Right kidney (tissue), 1 donor: ENCODE data around the gene ZBTB20.

Experiments used
- DNase-seq: peaks from one replicate; pipeline ENCODE4 v3.0.0-alpha.2; 2016

ZBTB20 gene

DNA sequence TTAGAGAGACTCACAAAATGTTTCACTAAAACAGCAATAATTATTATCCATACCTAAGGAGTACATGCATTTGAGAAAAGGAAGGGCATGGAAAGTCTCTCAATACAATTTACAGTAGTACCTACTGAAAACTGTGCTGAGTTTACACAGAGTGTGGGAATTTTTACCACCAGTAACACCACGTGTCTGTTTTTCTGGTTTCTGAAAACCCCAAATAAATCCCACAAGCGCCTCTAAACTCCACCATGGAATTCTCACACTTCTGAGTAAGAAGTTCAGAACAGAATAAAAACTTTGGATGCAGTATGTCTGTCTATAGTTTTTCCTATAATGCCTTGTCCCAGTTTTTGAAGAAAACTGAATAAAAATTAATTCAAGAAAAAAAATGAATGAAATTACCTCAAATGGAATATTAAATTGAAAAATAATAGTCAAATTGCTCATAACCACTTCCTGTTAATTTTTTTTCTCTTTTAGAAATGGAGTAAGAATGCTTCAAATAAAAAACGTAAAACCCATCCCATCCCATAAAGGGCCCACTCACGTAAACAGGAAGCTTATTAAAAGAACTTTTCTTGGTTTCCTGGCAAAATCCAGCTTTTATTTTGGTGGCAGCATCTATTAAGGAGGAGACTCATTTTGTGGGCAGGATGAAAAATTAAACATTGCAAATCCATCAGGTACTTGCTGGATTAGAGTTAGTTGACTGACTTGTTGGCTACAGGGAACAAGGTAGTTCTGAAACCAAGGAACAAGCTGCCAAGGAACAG, 475.2 kb downstream of the ZBTB20 start:
- no peak for DNase-seq

DNA sequence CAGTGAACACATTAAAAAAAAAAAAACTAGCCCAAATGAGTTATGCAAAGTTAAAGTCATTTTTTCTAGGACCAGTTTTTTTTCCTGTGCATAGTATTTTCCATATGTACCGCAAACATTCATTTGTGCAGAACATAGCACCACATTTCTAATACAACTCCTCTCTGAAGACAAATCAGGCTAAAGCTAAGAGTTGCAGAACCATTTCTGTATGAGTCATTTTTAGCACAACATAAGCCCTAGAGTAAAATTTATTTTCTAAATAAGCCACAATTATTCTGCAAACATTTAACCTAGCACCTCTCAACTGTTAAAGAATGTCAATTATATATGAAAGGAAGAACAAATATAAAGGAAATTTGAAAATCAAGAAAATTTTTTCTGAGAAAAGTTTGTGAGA, 477.5 kb downstream of the ZBTB20 start:
- no peak for DNase-seq

DNA sequence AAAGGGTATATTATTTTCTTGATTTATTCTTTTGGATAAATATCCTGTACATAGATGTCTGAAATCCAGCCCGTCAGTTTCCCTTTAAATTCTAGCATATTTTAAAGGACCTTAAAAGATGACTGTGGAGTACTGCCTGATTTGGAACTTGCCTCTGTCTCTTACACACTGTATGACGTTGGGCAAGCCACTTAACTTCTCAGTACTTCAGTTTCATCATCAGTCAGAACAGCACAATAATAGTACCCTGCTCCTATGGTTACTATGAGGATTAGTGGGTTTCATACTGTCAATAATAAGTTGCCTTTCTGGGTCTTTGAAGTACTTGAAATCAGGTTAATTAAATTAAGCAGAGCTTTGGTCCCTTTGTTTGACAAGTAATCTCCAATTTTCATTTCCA, 479.0 kb downstream of the ZBTB20 start:
- no peak for DNase-seq

DNA sequence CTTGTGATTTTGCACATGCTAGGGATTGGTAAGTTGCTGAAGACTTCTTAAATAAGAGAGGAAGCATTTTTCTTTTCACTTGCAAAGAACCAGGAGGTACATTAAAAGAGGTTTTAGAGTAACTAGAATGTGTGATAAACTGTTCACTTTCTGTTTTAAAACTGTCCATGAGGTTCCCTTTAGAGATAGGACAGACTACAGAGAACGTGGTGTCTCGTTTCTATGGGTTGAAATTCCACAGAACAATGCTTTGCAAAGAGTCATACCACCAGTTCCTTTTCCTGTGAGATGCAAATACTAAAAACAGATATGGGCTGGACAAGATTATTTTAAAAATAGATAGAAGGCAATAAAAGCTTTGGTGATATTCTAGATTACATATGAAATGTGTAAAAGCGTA, 480.5 kb downstream of the ZBTB20 start:
- DNase-seq = no peak

DNA sequence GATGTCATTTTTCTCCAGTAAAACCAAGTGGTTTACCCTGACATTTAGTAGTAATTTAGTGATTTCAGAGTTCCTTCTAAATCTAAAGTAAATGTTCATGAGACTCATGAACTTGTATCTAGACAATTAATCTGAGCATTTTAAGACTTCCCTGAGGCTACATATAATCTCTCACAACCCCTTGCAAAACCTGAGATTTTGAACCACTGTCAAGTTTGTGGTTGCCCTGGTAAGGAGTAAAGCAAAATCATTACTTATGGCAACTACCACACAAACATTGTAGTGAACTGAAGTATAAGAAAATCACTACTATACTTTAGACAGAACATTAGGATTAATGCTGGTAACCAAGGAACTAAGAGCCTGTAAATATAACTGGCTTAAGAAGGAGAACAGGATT, 483.1 kb downstream of the ZBTB20 start:
- DNase-seq = no peak

DNA sequence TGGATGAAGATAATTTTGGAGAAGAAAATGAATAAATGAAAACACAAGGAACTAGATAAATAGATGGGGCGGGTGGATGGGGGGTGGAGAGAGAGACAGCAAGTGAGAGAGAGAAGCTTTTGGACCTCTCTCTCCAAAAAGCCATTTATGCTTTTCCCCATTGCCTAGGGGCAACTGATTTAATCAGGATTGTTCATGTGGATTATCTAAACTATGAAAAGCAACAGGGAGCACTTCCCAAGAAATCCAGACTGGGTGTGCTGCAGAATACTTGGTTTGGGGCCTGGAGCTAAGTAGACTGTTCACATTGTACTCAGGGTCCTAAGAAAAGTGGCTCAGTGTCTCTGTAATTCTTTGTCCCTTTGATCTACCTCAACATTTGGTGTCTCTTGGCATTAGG, 486.3 kb downstream of the ZBTB20 start:
- DNase-seq = no peak

DNA sequence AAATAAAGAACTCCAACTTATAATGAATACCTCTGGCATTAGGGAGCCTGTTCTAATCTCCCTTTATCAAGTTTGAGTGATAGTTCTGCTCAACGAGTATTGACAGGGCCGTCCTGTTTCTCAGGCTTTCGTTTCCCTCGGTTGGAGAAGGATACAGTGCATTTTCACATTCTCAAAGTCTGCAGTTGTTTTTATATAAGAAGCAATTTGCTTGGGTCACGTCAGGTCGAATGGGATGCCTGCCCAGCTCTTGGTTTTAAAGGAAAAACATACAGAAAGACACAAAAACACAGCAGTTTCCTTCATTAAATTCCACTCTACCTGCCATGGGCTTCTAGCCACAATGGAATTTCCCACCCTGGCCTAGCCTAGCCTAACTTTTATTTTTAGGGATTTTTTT, 487.0 kb downstream of the ZBTB20 start:
- DNase-seq = peak; percentile 2

DNA sequence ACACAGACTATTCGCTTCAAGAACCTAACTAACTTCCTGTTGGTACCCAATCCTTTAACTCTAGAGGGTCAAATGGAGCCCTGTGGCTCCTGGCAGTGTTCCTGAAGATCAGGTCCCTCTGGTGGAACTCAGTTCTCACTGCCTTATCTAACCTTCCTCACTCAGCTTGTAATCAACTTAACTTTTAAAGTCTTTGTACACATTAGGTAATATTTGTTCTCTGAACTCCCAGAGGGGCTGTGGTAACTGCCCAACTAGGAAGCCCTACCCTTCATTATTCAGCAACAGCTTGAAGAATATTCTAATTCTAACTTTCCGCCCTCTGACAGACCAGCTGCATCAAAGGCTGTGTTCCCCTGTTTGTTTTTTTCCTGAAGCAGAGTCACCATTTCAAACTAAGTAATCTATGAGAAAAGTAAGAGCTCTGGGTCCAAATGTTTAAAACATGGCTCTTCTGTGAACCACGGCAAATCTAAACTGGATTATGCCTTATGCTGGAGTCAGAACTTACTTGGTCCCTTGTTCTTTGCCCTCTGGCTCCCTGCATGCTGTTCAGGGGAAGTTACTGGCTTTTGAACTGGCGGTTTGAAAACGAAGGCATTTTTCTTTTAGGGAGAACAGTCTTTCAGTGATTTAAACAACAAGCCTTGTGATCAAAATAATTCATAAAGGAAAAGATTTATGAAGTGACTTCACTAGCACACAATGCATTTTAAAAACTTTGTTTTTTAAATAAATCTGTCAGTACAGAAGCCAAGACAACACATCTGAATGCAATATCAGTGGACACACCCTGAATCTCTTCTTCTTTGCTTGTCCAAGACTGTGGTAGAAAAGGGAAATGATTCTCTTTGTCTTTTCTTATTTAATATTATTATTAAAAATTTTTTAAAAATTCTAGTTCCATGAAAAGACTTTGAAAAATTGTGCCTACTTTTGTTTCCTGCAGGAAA, 487.7 kb downstream of the ZBTB20 start:
- DNase-seq = peak; percentile 6

DNA sequence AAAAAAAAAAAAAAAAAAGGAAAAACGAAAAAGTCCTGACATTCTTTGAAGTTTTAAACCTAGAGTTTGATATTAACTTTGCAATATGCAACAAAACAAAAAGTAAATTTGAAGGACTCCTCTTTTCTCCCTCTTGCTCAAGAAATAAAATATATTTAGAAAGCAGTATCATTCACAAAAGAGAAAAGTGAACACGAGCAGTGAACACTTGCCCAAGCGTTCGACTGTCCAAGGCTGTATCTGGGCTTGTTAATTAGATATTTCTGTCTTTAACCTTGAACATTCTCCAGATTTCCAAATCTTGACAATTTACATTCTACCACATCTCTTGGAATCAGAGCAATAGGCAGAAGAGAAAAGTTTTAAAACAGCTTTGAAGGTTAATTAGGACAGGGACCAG, 495.5 kb downstream of the ZBTB20 start:
- no peak for DNase-seq

DNA sequence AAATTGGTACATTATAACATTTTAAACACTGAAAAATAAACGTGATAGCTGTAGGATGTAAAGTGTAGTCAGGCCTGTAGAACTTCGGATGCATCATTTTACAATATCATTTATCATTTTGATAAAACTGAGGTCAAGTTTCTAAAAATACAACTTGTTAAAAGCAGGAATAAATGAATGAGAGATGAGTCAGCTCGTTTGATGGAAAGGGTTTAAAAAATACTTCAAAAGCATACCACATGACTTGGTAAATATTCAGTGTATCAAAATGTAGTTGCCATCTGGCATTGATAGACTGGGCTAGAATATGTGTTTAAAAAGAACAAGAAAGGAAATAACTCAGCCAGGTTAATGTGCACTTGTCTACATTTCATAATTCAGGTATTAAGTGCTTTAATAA, 496.3 kb downstream of the ZBTB20 start:
- DNase-seq = no peak

DNA sequence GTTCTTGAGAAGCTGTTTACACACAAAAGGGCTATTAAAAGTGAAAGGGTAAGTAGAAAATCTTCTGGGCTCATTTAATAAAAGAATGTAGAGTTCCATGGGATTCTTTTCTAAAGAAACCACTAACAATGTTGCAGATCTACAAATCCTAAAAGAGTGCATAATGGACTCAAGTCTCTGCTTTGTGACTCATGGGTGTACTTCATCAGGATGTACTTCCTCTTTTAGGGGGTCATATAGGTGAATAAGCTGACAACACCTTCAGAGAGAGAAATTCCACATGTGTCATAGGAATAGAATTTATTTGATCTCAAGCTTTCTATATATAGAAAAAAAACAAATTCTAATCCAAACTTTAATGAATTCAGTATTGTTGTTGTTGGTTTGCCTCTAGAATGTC, 497.8 kb downstream of the ZBTB20 start:
- DNase-seq = no peak

DNA sequence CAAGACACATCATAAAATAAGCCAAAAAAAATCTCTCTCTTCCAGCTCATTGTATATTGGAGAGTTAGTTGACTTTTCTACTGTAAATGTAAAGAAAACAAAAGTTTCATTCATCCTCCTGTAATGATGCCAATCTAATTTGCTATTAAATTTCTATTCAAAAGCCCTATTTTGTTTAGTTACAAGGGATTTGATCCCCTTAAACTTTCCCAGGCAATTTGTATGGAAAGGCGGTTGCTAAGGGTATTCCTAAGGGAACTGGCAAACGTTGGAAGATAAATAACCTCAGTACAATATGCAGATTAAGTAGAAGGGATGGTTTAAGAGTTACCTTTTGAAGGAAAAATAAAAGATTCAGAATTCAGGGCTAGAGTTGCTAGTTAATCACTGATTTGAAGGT, 500.6 kb downstream of the ZBTB20 start:
- no peak for DNase-seq

DNA sequence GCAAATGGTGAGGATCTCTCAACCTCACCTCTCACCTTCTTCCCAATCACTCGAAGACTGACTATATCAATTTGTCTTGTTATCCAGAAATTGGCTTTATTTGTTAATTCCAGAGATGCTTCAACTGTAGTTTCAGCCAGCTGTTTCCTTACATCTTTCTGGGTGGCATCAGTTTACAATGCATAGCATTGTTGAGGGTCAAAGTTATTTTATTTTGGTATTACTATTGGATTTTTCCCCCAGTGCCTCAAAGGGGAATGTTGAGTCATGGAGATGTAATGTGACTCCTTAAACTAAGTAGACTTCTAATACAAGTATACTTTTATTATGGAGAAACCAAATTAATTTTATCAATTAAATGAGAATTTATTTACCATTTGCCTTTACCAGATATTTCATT, 501.7 kb downstream of the ZBTB20 start:
- DNase-seq = no peak

DNA sequence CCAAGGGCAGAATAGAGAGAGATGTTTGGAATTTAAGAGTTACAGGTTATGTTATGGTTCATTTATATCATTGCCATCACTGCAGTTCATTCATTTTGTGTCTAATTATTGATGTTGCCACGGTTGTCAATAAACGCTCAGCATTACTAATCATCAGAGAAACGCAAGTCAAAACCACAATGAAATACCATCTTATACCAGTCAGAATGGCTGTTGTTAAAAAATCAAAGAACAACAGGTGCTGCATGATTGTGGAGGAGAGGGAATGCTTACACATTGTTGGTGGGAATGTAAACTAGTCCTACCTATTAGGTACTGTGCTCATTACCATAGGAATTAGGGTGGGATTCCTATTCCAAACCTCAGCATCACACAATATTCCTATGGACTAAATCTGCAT, 502.7 kb downstream of the ZBTB20 start:
- DNase-seq = no peak

DNA sequence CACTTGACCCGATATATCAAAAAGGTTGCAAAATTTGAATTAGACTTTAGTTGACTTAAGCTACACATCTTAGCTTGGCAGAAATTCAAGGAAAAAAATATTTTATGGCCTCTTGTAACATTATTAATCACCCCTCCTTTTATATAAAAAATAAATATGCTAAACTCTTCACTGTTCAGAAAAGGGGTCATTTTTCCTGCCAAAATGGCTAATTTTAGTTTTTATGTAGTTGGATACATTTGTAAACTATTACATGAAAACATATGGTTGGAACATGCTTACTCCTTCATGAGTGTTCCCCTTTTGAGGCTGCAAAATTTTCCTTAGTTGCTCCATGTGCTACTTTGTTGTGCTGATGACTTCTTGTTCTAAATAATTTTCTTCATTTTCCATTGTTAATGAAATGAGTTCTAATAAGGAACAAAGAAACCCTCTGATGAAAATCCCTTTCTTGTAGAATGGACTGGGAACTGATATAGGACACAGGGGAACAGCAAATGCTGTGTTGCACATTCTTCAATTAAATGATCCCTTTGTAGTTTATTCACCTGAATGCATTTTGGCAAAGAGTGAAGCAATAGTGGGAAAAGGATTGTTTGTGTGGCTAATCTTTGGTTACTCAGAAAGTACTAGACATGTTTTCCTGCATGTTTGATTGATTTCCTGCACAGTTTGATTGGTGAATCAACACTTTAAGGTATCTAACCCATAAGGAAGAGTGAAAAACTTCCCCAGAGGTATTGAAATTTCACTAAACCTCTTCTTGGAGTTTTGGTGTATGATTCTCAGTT, 503.9 kb downstream of the ZBTB20 start:
- no peak for DNase-seq

DNA sequence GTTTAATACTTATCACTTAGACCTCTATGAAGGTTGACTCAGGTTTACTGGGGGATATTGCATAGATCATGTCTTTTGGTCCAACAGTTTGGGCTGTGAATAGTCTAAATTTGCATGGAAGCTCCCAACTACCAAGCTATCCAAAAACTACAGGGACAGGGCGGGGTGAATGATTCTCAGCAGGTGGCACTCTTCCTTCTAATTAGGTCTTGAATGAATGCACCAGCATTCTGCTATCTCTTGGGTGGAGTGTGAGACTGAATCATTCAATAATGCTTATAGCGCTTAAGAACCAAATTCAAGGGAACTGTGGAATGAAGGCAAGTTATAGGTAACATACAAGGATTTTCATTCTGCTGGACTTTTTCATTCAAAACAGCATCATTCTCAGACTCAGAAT, 507.0 kb downstream of the ZBTB20 start:
- no peak for DNase-seq

DNA sequence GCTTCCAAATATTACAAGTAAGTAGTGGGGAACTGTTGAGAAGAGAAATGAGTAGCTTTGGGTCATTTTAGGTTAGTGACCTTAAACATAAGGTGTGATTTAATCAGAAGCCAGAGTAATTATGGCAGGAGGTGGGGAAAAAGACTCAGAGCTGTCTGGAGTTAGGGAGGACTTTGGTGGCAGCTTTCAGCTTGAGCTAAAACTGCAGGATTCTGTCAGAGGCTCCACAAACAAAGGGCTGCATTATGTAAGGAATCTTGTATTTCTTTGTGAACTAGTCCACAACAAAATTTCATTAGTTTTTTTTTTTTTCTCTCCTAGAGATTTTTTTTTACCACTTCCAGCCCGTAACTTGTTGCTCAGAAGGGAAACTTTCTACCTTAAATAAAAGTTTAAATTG, 507.9 kb downstream of the ZBTB20 start:
- no peak for DNase-seq

DNA sequence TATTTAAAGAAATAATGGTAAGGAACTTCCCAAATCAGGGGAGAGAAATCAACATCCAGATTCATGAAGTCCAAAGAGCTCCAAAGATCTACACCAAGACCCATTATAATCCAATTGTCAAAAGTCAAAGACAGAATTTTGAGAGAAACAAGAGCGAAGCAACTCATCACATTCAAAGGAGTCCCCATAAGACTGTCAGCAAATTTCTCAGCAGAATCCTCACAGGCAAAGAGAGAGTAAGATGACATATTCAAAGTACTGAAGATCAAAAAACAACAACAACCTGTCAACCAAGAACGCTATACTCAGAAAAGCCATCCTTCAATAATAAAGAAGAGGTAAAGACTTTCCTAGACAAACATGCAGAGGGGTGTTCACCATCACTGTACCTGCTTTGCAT, 511.2 kb downstream of the ZBTB20 start:
- no peak for DNase-seq

DNA sequence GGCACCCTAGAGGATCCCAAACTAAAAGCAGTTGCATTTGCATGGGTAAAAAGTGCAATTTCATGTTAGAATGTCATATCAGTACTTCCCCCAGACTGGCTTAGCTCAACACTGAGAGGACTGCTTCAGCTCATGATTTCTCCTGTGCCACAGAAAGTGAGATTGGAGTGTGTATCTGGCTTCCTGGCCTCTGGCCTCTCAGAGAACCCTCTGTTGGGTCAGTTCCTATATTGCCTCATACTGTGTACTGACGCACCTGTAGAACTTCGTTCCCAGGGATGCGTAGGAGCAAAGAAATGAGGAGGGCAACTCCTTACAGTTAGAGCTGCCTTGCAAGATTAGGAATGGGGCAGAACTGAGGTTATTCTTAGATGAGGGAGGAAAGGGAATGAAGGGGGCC, 512.5 kb downstream of the ZBTB20 start:
- DNase-seq = no peak

DNA sequence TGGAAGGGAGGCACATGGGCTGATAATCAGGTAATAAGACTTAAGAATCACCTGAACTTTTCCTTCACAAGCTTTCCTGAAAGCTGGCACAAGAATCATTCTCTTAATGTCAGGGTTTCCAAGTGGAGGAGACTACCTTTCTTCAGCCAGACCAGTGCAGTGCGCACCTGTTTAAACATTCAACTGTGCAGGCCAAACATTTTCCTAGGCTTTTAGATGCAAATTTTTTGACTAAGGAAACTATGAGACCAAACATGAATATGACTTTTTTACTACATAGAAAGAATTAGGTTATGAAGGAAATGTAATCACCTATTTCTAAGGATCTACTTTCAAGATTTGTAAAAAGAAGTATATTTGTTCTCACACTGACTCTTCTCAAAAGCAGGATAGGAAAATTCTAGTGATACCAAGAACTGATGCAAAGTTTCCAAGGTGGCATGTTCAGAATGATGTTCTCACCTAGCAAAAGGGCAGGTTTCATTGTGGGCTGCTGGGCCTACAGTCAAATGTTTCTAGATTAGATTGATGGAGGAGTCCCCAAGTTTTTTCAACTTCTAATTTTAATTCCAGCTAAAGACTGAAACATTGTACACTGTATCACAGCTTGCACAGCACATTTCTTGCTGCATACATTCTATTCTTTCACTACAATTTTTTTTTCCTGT, 514.2 kb downstream of the ZBTB20 start:
- no peak for DNase-seq

DNA sequence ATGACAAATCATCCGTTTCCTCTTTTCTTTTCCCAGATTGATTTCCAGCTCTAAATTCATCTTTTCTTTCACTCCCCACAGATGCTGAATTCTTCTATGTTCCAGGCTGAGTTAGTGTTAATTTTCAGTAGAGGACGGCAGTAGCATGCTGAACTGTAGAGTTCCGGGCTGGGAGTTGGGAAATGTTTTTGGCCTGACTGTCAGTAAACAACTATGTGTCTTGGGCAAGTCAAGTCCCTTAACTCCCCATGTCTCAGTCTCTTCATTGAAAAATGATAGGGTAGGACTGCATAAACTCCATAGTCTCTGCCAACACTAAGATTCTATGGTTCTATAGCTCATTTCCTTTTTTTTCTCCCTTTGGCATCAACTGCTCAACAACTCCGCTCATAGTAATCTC, 519.3 kb downstream of the ZBTB20 start:
- DNase-seq = no peak

DNA sequence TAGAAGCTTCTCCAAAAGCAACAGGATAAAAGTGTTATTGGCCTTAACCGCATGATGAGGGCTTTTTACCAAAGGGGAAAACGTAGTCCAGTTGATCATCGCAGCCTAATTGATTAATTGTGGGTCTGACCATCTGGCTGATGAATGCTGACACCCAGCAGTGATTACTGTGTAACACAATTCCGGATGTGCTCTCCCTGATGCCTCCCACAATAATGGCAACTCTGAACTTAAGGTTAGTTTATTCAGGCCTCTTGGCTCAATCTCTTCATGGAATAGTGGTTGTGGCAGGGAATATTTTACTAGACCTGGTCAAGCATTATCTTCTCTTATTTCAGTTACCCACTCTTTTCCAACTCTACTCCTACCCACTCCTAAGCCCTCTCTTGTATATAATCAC, 520.3 kb downstream of the ZBTB20 start:
- no peak for DNase-seq
